ENCODE results near the gene WDR77.

WDR77 gene

GRCh38 chr1:111487133-111487532 is 38.1 kb upstream of the WDR77 start:
- TF ChIP-seq CTCF (conservative IDR thresholded peaks at IDR 0.05; ENCODE audit: low read depth, low read length), result no peak
- no peak for DNase-seq (ENCODE audit: low read depth)
- no peak overlapping the region for H3K4me3 ChIP-seq (ENCODE audit: low read length)

- TF ChIP-seq CTCF (conservative IDR thresholded peaks at IDR 0.05; ENCODE audit: low read depth, low read length), result no peak
- no peak overlapping the region for H3K4me3 ChIP-seq (ENCODE audit: low read length)
- DNase-seq (ENCODE audit: low read depth), result no peak
Measured at GRCh38 chr1:111486431-111486830, 37.4 kb upstream of the WDR77 start.

GRCh38 chr1:111484391-111485026 is 35.5 kb upstream of the WDR77 start:
- no peak for TF ChIP-seq CTCF (conservative IDR thresholded peaks at IDR 0.05; ENCODE audit: low read depth, low read length)
- no peak overlapping the region for H3K4me3 ChIP-seq (ENCODE audit: low read length)
- no peak for DNase-seq (ENCODE audit: low read depth)

- no peak for DNase-seq (ENCODE audit: low read depth)
- no peak for TF ChIP-seq CTCF (conservative IDR thresholded peaks at IDR 0.05; ENCODE audit: low read depth, low read length)
- no peak overlapping the region for H3K4me3 ChIP-seq (ENCODE audit: low read length)
Measured at GRCh38 chr1:111483876-111484275, 34.8 kb upstream of the WDR77 start.

GRCh38 chr1:111483166-111483565 is 34.1 kb upstream of the WDR77 start:
- H3K4me3 ChIP-seq (ENCODE audit: low read length), result no peak overlapping the region
- no peak for TF ChIP-seq CTCF (conservative IDR thresholded peaks at IDR 0.05; ENCODE audit: low read depth, low read length)
- no peak for DNase-seq (ENCODE audit: low read depth)

GRCh38 chr1:111481387-111482221 is 32.5 kb upstream of the WDR77 start:
- DNase-seq (ENCODE audit: low read depth), result peak; percentile 13
- peak; percentile 70 for TF ChIP-seq CTCF (conservative IDR thresholded peaks at IDR 0.05; ENCODE audit: low read depth, low read length)
- H3K4me3 ChIP-seq (ENCODE audit: low read length), result no peak overlapping the region

- no peak for TF ChIP-seq CTCF (conservative IDR thresholded peaks at IDR 0.05; ENCODE audit: low read depth, low read length)
- no peak for DNase-seq (ENCODE audit: low read depth)
- H3K4me3 ChIP-seq (ENCODE audit: low read length), result no peak overlapping the region
Measured at GRCh38 chr1:111480674-111481073, 31.6 kb upstream of the WDR77 start.

Data from retinal pigment epithelial cell (primary cell).